Mucosa of stomach (tissue), 1 donor: Measurements from ENCODE around the gene SPNS1.
"Not testable (repeated sequence)": the region's sequence is repeated elsewhere in the genome, so short reads cannot be mapped to it uniquely, and the experiment has no call there.

ENCODE experiments used
- H3K27me3 ChIP-seq: one replicate; pipeline ENCODE4 v1.7.0; 2013; ENCODE audit warnings: mild to moderate bottlenecking, low read length; ENCODE audit not compliant: control insufficient read depth, insufficient read depth
- H3K36me3 ChIP-seq: one replicate; pipeline ENCODE4 v1.7.0; 2013; ENCODE audit warnings: low read length; ENCODE audit not compliant: control insufficient read depth, insufficient read depth
- H3K4me1 ChIP-seq: one replicate; pipeline ENCODE4 v1.7.0; 2013; ENCODE audit warnings: mild to moderate bottlenecking, low read length; ENCODE audit not compliant: control insufficient read depth, insufficient read depth
- H3K4me3 ChIP-seq: one replicate; pipeline ENCODE4 v1.7.0; 2013; ENCODE audit warnings: low read length
- H3K9ac ChIP-seq: one replicate; pipeline ENCODE4 v1.7.0; 2013; ENCODE audit warnings: mild to moderate bottlenecking, low read length, moderate library complexity
- H3K9me3 ChIP-seq: one replicate; pipeline ENCODE4 v1.7.0; 2013; ENCODE audit warnings: mild to moderate bottlenecking, low read length, moderate library complexity; ENCODE audit not compliant: control insufficient read depth
- donor health status: Pancreatic carcinoma.

Gene SPNS1, protein sequence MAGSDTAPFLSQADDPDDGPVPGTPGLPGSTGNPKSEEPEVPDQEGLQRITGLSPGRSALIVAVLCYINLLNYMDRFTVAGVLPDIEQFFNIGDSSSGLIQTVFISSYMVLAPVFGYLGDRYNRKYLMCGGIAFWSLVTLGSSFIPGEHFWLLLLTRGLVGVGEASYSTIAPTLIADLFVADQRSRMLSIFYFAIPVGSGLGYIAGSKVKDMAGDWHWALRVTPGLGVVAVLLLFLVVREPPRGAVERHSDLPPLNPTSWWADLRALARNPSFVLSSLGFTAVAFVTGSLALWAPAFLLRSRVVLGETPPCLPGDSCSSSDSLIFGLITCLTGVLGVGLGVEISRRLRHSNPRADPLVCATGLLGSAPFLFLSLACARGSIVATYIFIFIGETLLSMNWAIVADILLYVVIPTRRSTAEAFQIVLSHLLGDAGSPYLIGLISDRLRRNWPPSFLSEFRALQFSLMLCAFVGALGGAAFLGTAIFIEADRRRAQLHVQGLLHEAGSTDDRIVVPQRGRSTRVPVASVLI

GRCh38 chr16:28974437-28975157, at the start of gene SPNS1:
Gene SPNS1 (plus strand): TSS chr16:28974778. CDS start chr16:28975152, 374 bp downstream.
- H3K9ac ChIP-seq = peak within 1 kb of the TSS; percentile 88
- peak within 1 kb of the TSS; percentile 77 for H3K4me3 ChIP-seq
- no peaks in the 10 kb centered on the region for H3K27me3 ChIP-seq
- no peaks in the 10 kb centered on the region for H3K9me3 ChIP-seq
- peaks cover 16% of the 10 kb centered on the region for H3K4me1 ChIP-seq
- no peaks in the 10 kb centered on the region for H3K36me3 ChIP-seq

DNA sequence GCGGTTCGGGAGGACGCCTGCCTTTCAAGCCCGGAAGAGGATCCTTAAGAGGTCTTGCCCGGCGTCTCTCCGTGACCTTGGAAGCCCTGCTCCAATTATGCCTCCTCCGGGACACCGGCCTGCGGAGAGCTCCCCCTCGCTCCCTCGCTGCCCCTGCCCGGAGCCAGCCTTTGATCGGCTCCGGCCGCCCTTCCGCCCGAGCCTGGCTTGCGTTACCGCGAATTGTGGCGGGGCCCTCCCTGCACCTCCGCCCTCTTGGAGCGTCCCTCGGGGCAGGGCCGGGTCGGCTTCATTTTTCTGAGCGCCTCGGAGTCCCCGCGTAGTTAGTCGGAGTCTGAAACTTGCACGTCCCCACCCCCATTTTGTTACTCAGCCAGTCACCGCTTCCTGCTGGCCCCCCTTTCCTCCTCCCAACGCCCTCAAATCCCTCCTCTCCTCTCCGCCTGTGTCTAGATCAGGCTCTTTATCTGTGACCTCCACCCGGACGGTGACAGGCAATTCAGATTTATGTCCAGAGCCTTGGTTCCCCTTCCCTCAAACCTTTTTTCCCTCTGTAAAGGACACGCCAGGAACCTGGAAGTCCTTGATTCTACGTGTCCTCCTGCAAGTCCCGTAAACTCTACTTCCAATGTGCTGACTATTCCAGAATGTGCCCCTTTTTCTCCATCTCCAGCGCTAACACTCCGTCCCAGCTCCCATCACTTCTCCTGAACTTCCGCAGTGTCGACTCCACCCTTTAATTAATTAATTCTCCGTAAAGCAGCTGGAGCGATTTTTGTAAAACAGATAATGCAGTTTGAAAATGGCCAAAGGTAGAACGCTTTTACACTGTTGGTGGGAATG, 49.0 kb upstream of the SPNS1 start:
- no peaks in the 10 kb centered on the region for H3K36me3 ChIP-seq
- H3K9me3 ChIP-seq = no peaks in the 10 kb centered on the region
- H3K27me3 ChIP-seq = no peaks in the 10 kb centered on the region
- H3K4me3 ChIP-seq = peak overlapping the region; percentile 61
- H3K4me1 ChIP-seq = peaks cover 15% of the 10 kb centered on the region
- peak overlapping the region; percentile 97 for H3K9ac ChIP-seq

DNA sequence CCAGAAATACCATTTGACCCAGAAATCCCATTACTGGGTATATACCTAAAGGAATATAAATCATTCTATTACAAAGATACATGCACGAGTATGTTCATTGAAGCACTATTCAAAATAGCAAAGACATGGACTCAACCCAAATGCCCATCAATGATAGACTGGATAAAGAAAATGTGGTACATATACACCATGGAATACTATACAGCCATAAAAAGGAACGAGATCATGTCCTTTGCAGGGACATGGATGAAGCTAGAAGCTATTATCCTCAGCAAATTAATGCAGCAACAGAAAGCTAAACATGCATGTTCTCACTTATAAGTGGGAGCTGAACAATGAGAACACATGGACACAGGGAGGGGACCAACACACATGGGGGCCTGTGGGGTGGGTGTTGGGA, 48.3 kb upstream of the SPNS1 start:
- H3K9me3 ChIP-seq, H3K27me3 ChIP-seq, H3K36me3 ChIP-seq, H3K9ac ChIP-seq, H3K4me3 ChIP-seq: not testable (repeated sequence)
- H3K4me1 ChIP-seq = peaks cover 15% of the 10 kb centered on the region

- Histone ChIP-seq H3K36me3 (no peaks in the 10 kb centered on the region), H3K4me3 (no peak overlapping the region), H3K9ac (no peak overlapping the region), H3K27me3 (no peaks in the 10 kb centered on the region), H3K9me3 (no peaks in the 10 kb centered on the region), H3K4me1 (peaks cover 15% of the 10 kb centered on the region)
Observed at GRCh38 chr16:28927815-28928214, 46.8 kb upstream of the SPNS1 start.

DNA sequence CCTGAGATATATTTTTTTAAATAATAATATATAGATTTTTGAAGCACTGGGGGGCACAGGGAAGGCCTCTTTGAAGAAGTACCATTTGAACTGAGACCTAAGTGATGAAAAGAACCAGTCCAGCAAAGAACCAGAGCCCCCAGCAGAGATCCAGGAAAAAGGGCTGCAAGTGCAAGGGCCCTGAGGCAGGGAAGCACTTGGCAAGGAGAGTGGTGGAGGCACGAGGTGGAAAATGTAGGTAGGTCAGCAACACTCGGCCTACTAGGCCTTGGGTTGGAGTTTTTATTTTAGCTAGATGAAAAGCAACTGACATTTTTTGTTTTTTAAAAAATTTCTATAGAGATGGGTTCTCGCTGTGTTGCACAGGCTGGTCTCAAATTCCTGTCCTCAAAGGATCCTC, 44.4 kb upstream of the SPNS1 start:
- Histone ChIP-seq H3K4me1 (no peaks in the 10 kb centered on the region), H3K27me3 (no peaks in the 10 kb centered on the region), H3K9me3 (no peaks in the 10 kb centered on the region), H3K9ac (no peak overlapping the region), H3K36me3 (no peaks in the 10 kb centered on the region), H3K4me3 (no peak overlapping the region)

DNA sequence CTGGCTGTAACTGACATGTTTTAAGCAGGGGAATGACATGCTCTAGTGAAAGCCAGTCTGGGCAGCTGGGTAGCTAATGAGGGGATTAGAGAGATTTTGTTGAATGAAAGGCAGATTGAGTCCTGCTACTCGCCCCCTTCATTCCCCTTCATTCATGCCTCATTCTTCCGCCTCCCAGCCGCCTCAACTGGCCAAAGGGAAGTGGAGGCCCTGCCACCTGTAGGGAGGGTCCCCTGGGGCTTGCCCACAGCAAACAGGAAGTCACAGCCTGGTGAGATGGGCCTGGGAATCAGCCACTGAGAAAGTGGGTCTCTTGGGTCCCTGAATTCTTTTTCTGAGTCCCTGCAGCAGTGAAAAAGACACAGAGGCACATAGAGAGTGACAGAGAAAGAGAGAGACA, 43.9 kb upstream of the SPNS1 start:
- Histone ChIP-seq H3K9ac (no peak overlapping the region), H3K4me1 (no peaks in the 10 kb centered on the region), H3K4me3 (no peak overlapping the region)

GRCh38 chr16:28931801-28932225, 42.8 kb upstream of the SPNS1 start, which contains the start of gene CD19:
Gene CD19 (plus strand): TSS chr16:28931971. CDS start chr16:28932001, 30 bp downstream.
- H3K4me1 ChIP-seq = peaks cover 9% of the 10 kb centered on the region
- H3K9ac ChIP-seq = no peak within 1 kb of the TSS
- no peaks in the 10 kb centered on the region for H3K36me3 ChIP-seq
- H3K4me3 ChIP-seq = no peak within 1 kb of the TSS
- H3K9me3 ChIP-seq = no peaks in the 10 kb centered on the region
- H3K27me3 ChIP-seq = no peaks in the 10 kb centered on the region

More for the DNA sequence above, 43.9 kb upstream of the SPNS1 start:
- Histone ChIP-seq H3K36me3 (no peaks in the 10 kb centered on the region), H3K9me3 (no peaks in the 10 kb centered on the region), H3K27me3 (no peaks in the 10 kb centered on the region)

- Histone ChIP-seq H3K36me3 (no peaks in the 10 kb centered on the region), H3K4me3 (no peak overlapping the region), H3K4me1 (peaks cover 12% of the 10 kb centered on the region), H3K27me3 (no peaks in the 10 kb centered on the region), H3K9ac (no peak overlapping the region), H3K9me3 (no peaks in the 10 kb centered on the region)
Observed at GRCh38 chr16:28932339-28933141, 42.0 kb upstream of the SPNS1 start.

DNA sequence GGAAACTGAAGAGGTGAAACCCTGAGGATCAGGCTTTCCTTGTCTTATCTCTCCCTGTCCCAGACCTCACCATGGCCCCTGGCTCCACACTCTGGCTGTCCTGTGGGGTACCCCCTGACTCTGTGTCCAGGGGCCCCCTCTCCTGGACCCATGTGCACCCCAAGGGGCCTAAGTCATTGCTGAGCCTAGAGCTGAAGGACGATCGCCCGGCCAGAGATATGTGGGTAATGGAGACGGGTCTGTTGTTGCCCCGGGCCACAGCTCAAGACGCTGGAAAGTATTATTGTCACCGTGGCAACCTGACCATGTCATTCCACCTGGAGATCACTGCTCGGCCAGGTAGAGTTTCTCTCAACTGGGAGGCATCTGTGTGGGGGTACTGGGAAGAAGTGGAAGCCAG, 41.4 kb upstream of the SPNS1 start:
- Histone ChIP-seq H3K9ac (no peak overlapping the region), H3K9me3 (no peaks in the 10 kb centered on the region), H3K27me3 (no peaks in the 10 kb centered on the region), H3K4me1 (peaks cover 12% of the 10 kb centered on the region), H3K36me3 (no peaks in the 10 kb centered on the region), H3K4me3 (no peak overlapping the region)

- no peaks in the 10 kb centered on the region for H3K9me3 ChIP-seq
- no peaks in the 10 kb centered on the region for H3K27me3 ChIP-seq
- no peak overlapping the region for H3K9ac ChIP-seq
- no peaks in the 10 kb centered on the region for H3K36me3 ChIP-seq
- peaks cover 12% of the 10 kb centered on the region for H3K4me1 ChIP-seq
- no peak overlapping the region for H3K4me3 ChIP-seq
Observed at GRCh38 chr16:28935346-28935745, 39.2 kb upstream of the SPNS1 start.
